Endodermal cell (in vitro differentiated cells): Measurements from ENCODE around the gene OSTM1. TPM values are rescaled to one million over a fixed set of nuclear protein-coding genes. Genes with fewer than 3 reads are reported as not detected.

ENCODE experiments used
- DNase-seq: peaks from one replicate; pipeline ENCODE4 v3.0.0-alpha.2; 2017
- H3K27ac ChIP-seq: 2 replicates; pipeline ENCODE4 v1.5.1; 2013; ENCODE audit warnings: mild to moderate bottlenecking, low read depth, low read length, moderate library complexity
- H3K27me3 ChIP-seq: 2 replicates; pipeline ENCODE4 v1.6.1; 2013; ENCODE audit warnings: mild to moderate bottlenecking, low read length, moderate library complexity; ENCODE audit not compliant: insufficient read depth, control insufficient read depth, poor library complexity, severe bottlenecking
- H3K36me3 ChIP-seq: 2 replicates; pipeline ENCODE4 v1.7.0; 2013; ENCODE audit warnings: mild to moderate bottlenecking, low read length, moderate library complexity; ENCODE audit not compliant: control insufficient read depth, insufficient read depth
- H3K4me1 ChIP-seq: one replicate; pipeline ENCODE4 v1.7.0; 2013; ENCODE audit warnings: low read length; ENCODE audit not compliant: control insufficient read depth, insufficient read depth
- H3K4me3 ChIP-seq: 2 replicates; pipeline ENCODE4 v1.5.1; 2013; ENCODE audit warnings: mild to moderate bottlenecking, low read length, moderate library complexity
- H3K9ac ChIP-seq: 2 replicates; pipeline ENCODE4 v1.6.1; 2013; ENCODE audit warnings: mild to moderate bottlenecking, low read length, moderate library complexity; ENCODE audit not compliant: poor library complexity, severe bottlenecking; ENCODE audit errors: extremely low read depth
- H3K9me3 ChIP-seq: 2 replicates; pipeline ENCODE4 v1.6.1; 2013; ENCODE audit warnings: mild to moderate bottlenecking, low read length, moderate library complexity; ENCODE audit not compliant: control insufficient read depth
- H3K27ac Mint-ChIP-seq: 2 replicates; pipeline ENCODE4 v1.8.0; 2020; ENCODE audit warnings: mixed read lengths
- H3K27me3 Mint-ChIP-seq: 2 replicates; pipeline ENCODE4 v1.8.0; 2021; ENCODE audit warnings: mild to moderate bottlenecking, mixed read lengths; ENCODE audit not compliant: insufficient read depth
- H3K36me3 Mint-ChIP-seq: 2 replicates; pipeline ENCODE4 v1.8.0; 2020; ENCODE audit warnings: low read depth, mixed read lengths
- H3K4me1 Mint-ChIP-seq: 2 replicates; pipeline ENCODE4 v1.8.0; 2020; ENCODE audit warnings: mixed read lengths
- H3K4me3 Mint-ChIP-seq: 2 replicates; pipeline ENCODE4 v1.8.0; 2020; ENCODE audit warnings: mild to moderate bottlenecking, moderate library complexity, mixed read lengths
- H3K9me3 Mint-ChIP-seq: 2 replicates; pipeline ENCODE4 v1.8.0; 2020; ENCODE audit warnings: mild to moderate bottlenecking, mixed read lengths
- WGBS, 2 experiments: methylation state at CpG; one replicate each; pipeline versions ENCODE4 v1.1.5 to v1.1.7; 2013; ENCODE audit warnings: missing lambda C conversion rate in 2 of 2, mixed read lengths in 1 of 2; ENCODE audit not compliant: insufficient coverage in 1 of 2, insufficient read length in 1 of 2; 5-methylcytosine and 5-hydroxymethylcytosine counted together
- total RNA-seq, 2 donors: library from RNA; stranded (reverse); fragmentation: NEBNext Ultra II Directional in 1 of 2; extraction: Animal tissue kit (Norgen Biotek cat#: 25700) in 1 of 2; gene quantifications; 2 replicates in 1 of 2; 3 replicates in 1 of 2; pipeline ENCODE4 v1.2.1, GENCODE V29; 2021
- TF ChIP-seq, protein P1 (sequence below): fragments of 200-600 bp; sonication (generic); conservative IDR thresholded peaks from 2 replicates; pipeline ENCODE4 v1.5.0; 2021; ENCODE audit warnings: antibody characterized with exemption, mild to moderate bottlenecking

The OSTM1 gene
- total RNA-seq, 2 donors from 2014 or later = 16.9 to 25.3 TPM

- DNase-seq = no peak
- WGBS, 2 experiments = 92% methylated on average over 1 of the region's 1 CpG; no CpG with 5 or more reads in 1 of the 2 experiments
- no peaks in the 10 kb centered on the region for H3K9me3 Mint-ChIP-seq
- H3K27ac Mint-ChIP-seq = no peak overlapping the region
- no peaks in the 10 kb centered on the region for H3K36me3 ChIP-seq
- H3K9ac ChIP-seq = no peak overlapping the region
- no peaks in the 10 kb centered on the region for H3K9me3 ChIP-seq
- H3K4me1 Mint-ChIP-seq = peaks cover 13% of the 10 kb centered on the region
- H3K4me3 Mint-ChIP-seq = no peak overlapping the region
- no peaks in the 10 kb centered on the region for H3K36me3 Mint-ChIP-seq
- H3K4me1 ChIP-seq = no peaks in the 10 kb centered on the region
- TF ChIP-seq, protein P1, sequence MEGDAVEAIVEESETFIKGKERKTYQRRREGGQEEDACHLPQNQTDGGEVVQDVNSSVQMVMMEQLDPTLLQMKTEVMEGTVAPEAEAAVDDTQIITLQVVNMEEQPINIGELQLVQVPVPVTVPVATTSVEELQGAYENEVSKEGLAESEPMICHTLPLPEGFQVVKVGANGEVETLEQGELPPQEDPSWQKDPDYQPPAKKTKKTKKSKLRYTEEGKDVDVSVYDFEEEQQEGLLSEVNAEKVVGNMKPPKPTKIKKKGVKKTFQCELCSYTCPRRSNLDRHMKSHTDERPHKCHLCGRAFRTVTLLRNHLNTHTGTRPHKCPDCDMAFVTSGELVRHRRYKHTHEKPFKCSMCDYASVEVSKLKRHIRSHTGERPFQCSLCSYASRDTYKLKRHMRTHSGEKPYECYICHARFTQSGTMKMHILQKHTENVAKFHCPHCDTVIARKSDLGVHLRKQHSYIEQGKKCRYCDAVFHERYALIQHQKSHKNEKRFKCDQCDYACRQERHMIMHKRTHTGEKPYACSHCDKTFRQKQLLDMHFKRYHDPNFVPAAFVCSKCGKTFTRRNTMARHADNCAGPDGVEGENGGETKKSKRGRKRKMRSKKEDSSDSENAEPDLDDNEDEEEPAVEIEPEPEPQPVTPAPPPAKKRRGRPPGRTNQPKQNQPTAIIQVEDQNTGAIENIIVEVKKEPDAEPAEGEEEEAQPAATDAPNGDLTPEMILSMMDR = no peak
- no peak overlapping the region for H3K27ac ChIP-seq
- no peaks in the 10 kb centered on the region for H3K27me3 Mint-ChIP-seq
- no peak overlapping the region for H3K4me3 ChIP-seq
- no peaks in the 10 kb centered on the region for H3K27me3 ChIP-seq
Observed at GRCh38 chr6:108082539-108082938, 8.0 kb upstream of the OSTM1 start.

DNA sequence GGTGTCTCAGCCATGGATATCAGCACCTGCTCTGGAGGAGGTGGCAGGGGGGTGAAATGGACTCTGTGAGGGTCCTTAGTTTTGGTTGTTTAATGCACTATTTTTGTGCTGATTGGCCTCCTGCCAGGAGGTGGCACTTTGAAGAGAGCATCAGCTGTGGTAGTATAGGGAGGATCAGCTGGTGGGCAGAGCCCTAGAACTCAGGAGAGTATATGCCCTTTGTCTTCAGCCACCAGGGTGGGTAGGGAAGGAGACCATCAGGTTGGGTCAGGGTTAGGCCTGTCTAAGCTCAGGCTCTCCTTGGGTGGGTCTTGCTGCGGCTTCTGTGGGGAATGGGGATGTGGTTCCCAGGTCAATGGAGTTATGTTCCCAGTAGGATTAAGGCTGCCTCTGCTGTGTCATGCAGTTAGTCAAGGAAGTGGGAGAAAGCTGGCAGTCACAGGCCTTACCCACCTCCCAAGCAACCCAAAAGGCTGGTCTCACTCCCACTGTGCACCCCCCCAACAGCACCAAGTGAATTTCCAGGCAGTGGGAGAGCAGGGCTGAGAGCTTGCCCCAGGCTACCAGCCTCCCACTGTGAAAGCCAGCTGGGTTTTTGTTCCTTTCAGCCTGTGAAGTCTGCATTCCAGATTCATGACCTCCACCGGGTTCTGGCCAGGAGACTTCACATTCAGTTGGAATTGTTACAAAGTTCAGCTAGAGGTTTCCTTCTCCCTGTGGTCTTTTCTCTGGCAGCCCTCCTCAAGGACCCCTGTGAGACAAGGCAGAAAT is 5.7 kb upstream of the OSTM1 start:
- TF ChIP-seq, protein P1 = no peak

GRCh38 chr6:108078191-108078590 is 3.6 kb upstream of the OSTM1 start:
- peaks cover 22% of the 10 kb centered on the region for H3K4me1 Mint-ChIP-seq
- Histone ChIP-seq H3K4me1 (no peaks in the 10 kb centered on the region), H3K27me3 (no peaks in the 10 kb centered on the region), H3K4me3 (no peak overlapping the region), H3K9ac (no peak overlapping the region), H3K27ac (no peak overlapping the region), H3K9me3 (no peaks in the 10 kb centered on the region), H3K36me3 (no peaks in the 10 kb centered on the region)
- no peak overlapping the region for H3K27ac Mint-ChIP-seq
- DNase-seq = no peak
- no peaks in the 10 kb centered on the region for H3K36me3 Mint-ChIP-seq
- H3K4me3 Mint-ChIP-seq = no peak overlapping the region
- TF ChIP-seq, protein P1 = no peak
- 86% methylated on average over 1 of the region's 1 CpG; no CpG with 5 or more reads in 1 of the 2 experiments for WGBS, 2 experiments
- peaks cover 4% of the 10 kb centered on the region for H3K27me3 Mint-ChIP-seq
- H3K9me3 Mint-ChIP-seq = no peaks in the 10 kb centered on the region

More for the DNA sequence above, 5.7 kb upstream of the OSTM1 start:
- peak; percentile 80 for DNase-seq
- Histone ChIP-seq H3K4me3 (no peak overlapping the region), H3K4me1 (no peaks in the 10 kb centered on the region), H3K27ac (no peak overlapping the region), H3K27me3 (no peaks in the 10 kb centered on the region), H3K36me3 (no peaks in the 10 kb centered on the region), H3K9me3 (no peaks in the 10 kb centered on the region), H3K9ac (no peak overlapping the region)
- Mint-ChIP-seq H3K27me3 (peaks cover 4% of the 10 kb centered on the region), H3K9me3 (no peaks in the 10 kb centered on the region), H3K36me3 (no peaks in the 10 kb centered on the region), H3K4me3 (no peak overlapping the region), H3K4me1 (peaks cover 13% of the 10 kb centered on the region), H3K27ac (no peak overlapping the region)
- 43 to 68% methylated on average over 1 to 2 of the region's 2 CpGs for WGBS, 2 experiments
